ENCODE measurements around the gene SUGP2. TPM values are rescaled to one million over a fixed set of nuclear protein-coding genes. Genes with fewer than 3 reads are reported as not detected.

The SUGP2 gene
- polyA plus RNA-seq, 3 donors = 7.6 to 143 (median 8.2) TPM

GRCh38 chr19:18946918-18947317, 86.4 kb downstream of the SUGP2 start:
- intact Hi-C loops (cut with micrococcal nuclease) = no loop called here
- H3K27me3 ChIP-seq (ENCODE audit: control insufficient read depth in 2 of 2, insufficient read depth in 2 of 2, low read length in 2 of 2) = no peaks in the 10 kb centered on the region
- no peak overlapping the region for H3K27ac ChIP-seq (ENCODE audit: low read depth in 1 of 2, low read length in 2 of 2)
- no peak overlapping the region for H3K9ac ChIP-seq (ENCODE audit: insufficient read depth, low read length, poor library complexity, severe bottlenecking)
- H3K4me3 Mint-ChIP-seq = no peak overlapping the region
- H3K79me2 ChIP-seq (ENCODE audit: insufficient read depth, low read length) = peaks cover 2% of the 10 kb centered on the region
- no peak overlapping the region for H3K4me2 ChIP-seq (replicated peaks; ENCODE audit: extremely low read depth, low read length, poor library complexity, severe bottlenecking)
- H3K27me3 Mint-ChIP-seq (ENCODE audit: low read depth in 3 of 3) = peaks cover 0 to 6% (median 5%) of the 10 kb centered on the region in 3 donors
- 95% methylated on average over 10 of the region's 14 CpGs for WGBS (ENCODE audit: insufficient coverage)
- H3K27ac Mint-ChIP-seq = no peak overlapping the region
- H2AFZ ChIP-seq (ENCODE audit: insufficient read depth, low read depth, low read length, poor library complexity, severe bottlenecking) = no peak overlapping the region
- no peak for DNase-seq
- peaks cover 13 to 15% of the 10 kb centered on the region in 2 donors for H3K36me3 Mint-ChIP-seq
- H3K9me3 Mint-ChIP-seq = peaks cover 0 to 9% (median 2%) of the 10 kb centered on the region in 7 donors
- peaks cover 18% of the 10 kb centered on the region for H3K4me1 Mint-ChIP-seq
- H3K4me1 ChIP-seq (ENCODE audit: control insufficient read depth in 1 of 2, insufficient read depth in 2 of 2, low read length in 2 of 2) = peaks cover 5 to 6% of the 10 kb centered on the region in 2 donors
- no peaks in the 10 kb centered on the region for H4K20me1 ChIP-seq (ENCODE audit: insufficient read depth, low read length)
- H3K4me3 ChIP-seq (replicated peaks in 1 of 3; ENCODE audit: low read depth in 2 of 3, low read length in 3 of 3) = no peak overlapping the region
- peaks cover 0 to 8% of the 10 kb centered on the region in 2 donors for H3K36me3 ChIP-seq (replicated peaks in 1 of 2; ENCODE audit: control insufficient read depth in 1 of 2, insufficient read depth in 2 of 2, low read length in 2 of 2)
- H3K9me3 ChIP-seq (replicated peaks in 1 of 2; ENCODE audit: control insufficient read depth in 1 of 2, insufficient read depth in 1 of 2, low read length in 2 of 2) = no peaks in the 10 kb centered on the region
- TF ChIP-seq, protein P1, sequence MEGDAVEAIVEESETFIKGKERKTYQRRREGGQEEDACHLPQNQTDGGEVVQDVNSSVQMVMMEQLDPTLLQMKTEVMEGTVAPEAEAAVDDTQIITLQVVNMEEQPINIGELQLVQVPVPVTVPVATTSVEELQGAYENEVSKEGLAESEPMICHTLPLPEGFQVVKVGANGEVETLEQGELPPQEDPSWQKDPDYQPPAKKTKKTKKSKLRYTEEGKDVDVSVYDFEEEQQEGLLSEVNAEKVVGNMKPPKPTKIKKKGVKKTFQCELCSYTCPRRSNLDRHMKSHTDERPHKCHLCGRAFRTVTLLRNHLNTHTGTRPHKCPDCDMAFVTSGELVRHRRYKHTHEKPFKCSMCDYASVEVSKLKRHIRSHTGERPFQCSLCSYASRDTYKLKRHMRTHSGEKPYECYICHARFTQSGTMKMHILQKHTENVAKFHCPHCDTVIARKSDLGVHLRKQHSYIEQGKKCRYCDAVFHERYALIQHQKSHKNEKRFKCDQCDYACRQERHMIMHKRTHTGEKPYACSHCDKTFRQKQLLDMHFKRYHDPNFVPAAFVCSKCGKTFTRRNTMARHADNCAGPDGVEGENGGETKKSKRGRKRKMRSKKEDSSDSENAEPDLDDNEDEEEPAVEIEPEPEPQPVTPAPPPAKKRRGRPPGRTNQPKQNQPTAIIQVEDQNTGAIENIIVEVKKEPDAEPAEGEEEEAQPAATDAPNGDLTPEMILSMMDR (IDR thresholded peaks at IDR 0.05) = no peak

DNA sequence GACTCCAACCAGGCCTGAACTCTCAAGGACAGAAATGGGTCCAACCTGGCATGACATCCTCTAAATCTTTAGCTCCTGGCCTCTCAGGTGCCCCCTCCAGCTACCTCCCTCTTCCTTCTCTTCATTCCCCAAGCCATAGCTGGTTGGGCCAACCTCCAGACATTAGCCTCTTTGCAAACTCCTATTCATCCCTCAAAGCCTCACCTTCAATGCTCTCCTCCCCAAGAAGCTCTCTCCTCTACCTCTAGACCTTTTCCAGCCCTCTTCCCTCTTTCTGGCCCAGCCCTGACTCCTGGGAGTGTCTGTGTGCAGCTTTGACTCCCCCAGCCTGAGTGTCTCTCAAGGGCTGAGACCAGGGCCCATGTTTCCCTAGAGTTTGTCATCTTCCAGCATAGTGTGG, 87.0 kb downstream of the SUGP2 start:
- peaks cover 8% of the 10 kb centered on the region for H3K79me2 ChIP-seq (ENCODE audit: insufficient read depth, low read length)
- TF ChIP-seq, protein P1 (IDR thresholded peaks at IDR 0.05) = no peak
- H3K9ac ChIP-seq (ENCODE audit: insufficient read depth, low read length, poor library complexity, severe bottlenecking) = no peak overlapping the region
- Mint-ChIP-seq H3K27ac (no peak overlapping the region), H3K27me3 (ENCODE audit: low read depth in 3 of 3) (peaks cover 0 to 4% (median 0%) of the 10 kb centered on the region in 3 donors), H3K36me3 (peaks cover 13 to 15% of the 10 kb centered on the region in 2 donors), H3K4me1 (peaks cover 24% of the 10 kb centered on the region), H3K9me3 (peaks cover 0 to 9% (median 2%) of the 10 kb centered on the region in 7 donors), H3K4me3 (no peak overlapping the region)
- H3K27me3 ChIP-seq (ENCODE audit: control insufficient read depth in 2 of 2, insufficient read depth in 2 of 2, low read length in 2 of 2) = no peaks in the 10 kb centered on the region
- H3K4me3 ChIP-seq (replicated peaks in 1 of 3; ENCODE audit: low read depth in 2 of 3, low read length in 3 of 3) = no peak overlapping the region
- H3K36me3 ChIP-seq (replicated peaks in 1 of 2; ENCODE audit: control insufficient read depth in 1 of 2, insufficient read depth in 2 of 2, low read length in 2 of 2) = peaks cover 0 to 8% of the 10 kb centered on the region in 2 donors
- intact Hi-C loops (cut with micrococcal nuclease) = no loop called here
- no peak overlapping the region for H2AFZ ChIP-seq (ENCODE audit: insufficient read depth, low read depth, low read length, poor library complexity, severe bottlenecking)
- no peak for DNase-seq
- no peaks in the 10 kb centered on the region for H3K9me3 ChIP-seq (replicated peaks in 1 of 2; ENCODE audit: control insufficient read depth in 1 of 2, insufficient read depth in 1 of 2, low read length in 2 of 2)
- no peak overlapping the region for H3K4me2 ChIP-seq (replicated peaks; ENCODE audit: extremely low read depth, low read length, poor library complexity, severe bottlenecking)
- peaks cover 11 to 12% of the 10 kb centered on the region in 2 donors for H3K4me1 ChIP-seq (ENCODE audit: control insufficient read depth in 1 of 2, insufficient read depth in 2 of 2, low read length in 2 of 2)
- H4K20me1 ChIP-seq (ENCODE audit: insufficient read depth, low read length) = no peaks in the 10 kb centered on the region
- H3K27ac ChIP-seq (ENCODE audit: low read depth in 1 of 2, low read length in 2 of 2) = no peak overlapping the region
